GM12875 (cell line): Measurements from ENCODE around the gene IAH1.

ENCODE experiments used
- H3K4me3 ChIP-seq: one replicate; pipeline ENCODE4 v1.5.1; 2011; ENCODE audit warnings: low read depth, low read length, control low read depth
- CTCF ChIP-seq: IDR thresholded peaks from 2 replicates; pipeline ENCODE4 v1.5.1; 2011; ENCODE audit warnings: low read depth, mild to moderate bottlenecking, control low read depth, inconsistent platforms, low read length, moderate library complexity, borderline replicate concordance; ENCODE audit not compliant: insufficient read depth

IAH1 gene

GRCh38 chr2:9488583-9489547, 14.5 kb downstream of the IAH1 start:
- no peak overlapping the region for H3K4me3 ChIP-seq
- no peak for TF ChIP-seq CTCF

- no peak for TF ChIP-seq CTCF
- H3K4me3 ChIP-seq, result no peak overlapping the region
Observed at GRCh38 chr2:9490789-9491188, 16.4 kb downstream of the IAH1 start.

GRCh38 chr2:9492927-9493326, 18.6 kb downstream of the IAH1 start:
- no peak for TF ChIP-seq CTCF
- no peak overlapping the region for H3K4me3 ChIP-seq

- no peak overlapping the region for H3K4me3 ChIP-seq
- TF ChIP-seq CTCF, result no peak
Observed at GRCh38 chr2:9493478-9493877, 19.1 kb downstream of the IAH1 start.

GRCh38 chr2:9494081-9494480, 19.7 kb downstream of the IAH1 start:
- TF ChIP-seq CTCF, result no peak

GRCh38 chr2:9497017-9497416, 22.7 kb downstream of the IAH1 start:
- H3K4me3 ChIP-seq, result no peak overlapping the region
- no peak for TF ChIP-seq CTCF

More at GRCh38 chr2:9494081-9494480, 19.7 kb downstream of the IAH1 start:
- no peak overlapping the region for H3K4me3 ChIP-seq

GRCh38 chr2:9498210-9498609, 23.9 kb downstream of the IAH1 start:
- no peak for TF ChIP-seq CTCF
- H3K4me3 ChIP-seq, result no peak overlapping the region
